GM21786 (cell line): ENCODE results near the gene ATXN7.

Experiments
- ATAC-seq: cut with Tn5 transposase; IDR thresholded peaks from one replicate; pipeline ENCODE4 v1.9.1; 2021; ENCODE audit not compliant: unreplicated experiment

The ATXN7 gene

GRCh38 chr3:63900459-63900858, 36.8 kb downstream of the ATXN7 start:
- no peak for ATAC-seq

GRCh38 chr3:63905731-63906620, 42.3 kb downstream of the ATXN7 start:
- ATAC-seq: no peak

GRCh38 chr3:63908081-63908736, 44.5 kb downstream of the ATXN7 start:
- no peak for ATAC-seq

GRCh38 chr3:63908776-63909175, 45.1 kb downstream of the ATXN7 start:
- no peak for ATAC-seq

GRCh38 chr3:63909431-63909830, 45.8 kb downstream of the ATXN7 start:
- no peak for ATAC-seq

- no peak for ATAC-seq
Measured at GRCh38 chr3:63910001-63910400, 46.3 kb downstream of the ATXN7 start.

GRCh38 chr3:63910891-63911290, 47.2 kb downstream of the ATXN7 start:
- ATAC-seq: no peak

GRCh38 chr3:63911509-63911872, 47.8 kb downstream of the ATXN7 start:
- ATAC-seq: no peak

GRCh38 chr3:63911873-63912767, 48.5 kb downstream of the ATXN7 start, which contains the start of gene SCAANT1:
TSS of gene SCAANT1 (minus strand) at chr3:63912383.
- peak; percentile 70 for ATAC-seq

GRCh38 chr3:63912768-63913588, 49.3 kb downstream of the ATXN7 start:
- no peak for ATAC-seq

GRCh38 chr3:63914312-63914711, 50.6 kb downstream of the ATXN7 start:
- no peak for ATAC-seq

GRCh38 chr3:63918321-63918720, 54.7 kb downstream of the ATXN7 start:
- no peak for ATAC-seq

- no peak for ATAC-seq
Measured at GRCh38 chr3:63920001-63920400, 56.3 kb downstream of the ATXN7 start.

- peak; percentile 86 for ATAC-seq
Measured at GRCh38 chr3:63921741-63922482, 58.2 kb downstream of the ATXN7 start.

- ATAC-seq: no peak
Measured at GRCh38 chr3:63922491-63923199, 59.0 kb downstream of the ATXN7 start.

GRCh38 chr3:63926309-63926708, 62.6 kb downstream of the ATXN7 start:
- no peak for ATAC-seq

GRCh38 chr3:63927422-63928280, 64.0 kb downstream of the ATXN7 start:
- ATAC-seq: peak; percentile 78

- no peak for ATAC-seq
Measured at GRCh38 chr3:63931290-63931689, 67.6 kb downstream of the ATXN7 start.
